Stimulated activated naive B cell treated with anti-CD40 and anti-IgM and Interleukin-4, amounts not matched to agents 10 μg/mL and 1 μg/mL and 100 μg/mL, for 72 hours (primary cell): ENCODE data around the gene DBF4.
"Not testable (repeated sequence)": the region's sequence is repeated elsewhere in the genome, so short reads cannot be mapped to it uniquely, and the experiment has no call there.

Source experiments
- ATAC-seq, 2 donors: fragments of 150-1000 bp; cut with Tn5 transposase; replicated peaks; 2 replicates each; pipeline ENCODE4 v1.10.0; 2021; ENCODE audit warnings: moderate library complexity in 1 of 2
- DNase-seq: peaks from one replicate; pipeline ENCODE4 v3.0.0; 2021
- H3K27ac Mint-ChIP-seq: one replicate; pipeline ENCODE4 v1.8.0; 2022; ENCODE audit warnings: mild to moderate bottlenecking, mixed read lengths
- H3K27me3 Mint-ChIP-seq, 2 donors: one replicate each; pipeline ENCODE4 v1.8.0; 2022; ENCODE audit warnings: mixed read lengths in 2 of 2
- H3K36me3 Mint-ChIP-seq, 2 donors: one replicate each; pipeline ENCODE4 v1.8.0; 2022; ENCODE audit warnings: mixed read lengths in 2 of 2, mild to moderate bottlenecking in 1 of 2
- H3K4me1 Mint-ChIP-seq, 2 donors: one replicate each; pipeline ENCODE4 v1.8.0; 2022; ENCODE audit warnings: mixed read lengths in 2 of 2, mild to moderate bottlenecking in 1 of 2
- H3K4me3 Mint-ChIP-seq, 2 donors: one replicate each; pipeline ENCODE4 v1.8.0; 2022; ENCODE audit warnings: mild to moderate bottlenecking in 2 of 2, mixed read lengths in 2 of 2, moderate library complexity in 1 of 2
- H3K9me3 Mint-ChIP-seq, 2 donors: one replicate each; pipeline ENCODE4 v1.8.0; 2022; ENCODE audit warnings: mixed read lengths in 2 of 2, mild to moderate bottlenecking in 1 of 2

Gene DBF4

DNA sequence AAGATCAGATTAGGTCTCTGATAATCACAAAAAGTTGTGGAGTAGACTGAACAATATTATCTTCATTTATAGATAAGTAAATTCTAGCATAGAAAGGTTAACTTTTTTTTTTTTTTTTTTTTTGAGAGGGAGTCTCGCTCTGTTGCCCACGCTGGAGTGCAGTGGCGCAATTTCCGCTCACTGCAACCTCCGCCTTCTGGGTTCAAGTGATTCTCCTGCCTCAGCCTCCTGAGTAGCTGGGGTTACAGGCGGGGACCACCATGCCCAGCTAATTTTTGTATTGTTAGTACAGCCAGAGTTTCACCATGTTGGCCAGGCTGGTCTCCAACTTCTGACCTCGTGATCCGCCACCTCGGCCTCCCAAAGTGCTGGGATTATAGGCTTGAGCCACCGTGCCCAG lies 3.0 kb upstream of the DBF4 start:
- DNase-seq, ATAC-seq, H3K27ac Mint-ChIP-seq, H3K27me3 Mint-ChIP-seq, H3K4me3 Mint-ChIP-seq, H3K9me3 Mint-ChIP-seq: not testable (repeated sequence)
- peaks cover 16 to 33% of the 10 kb centered on the region in 2 donors for H3K4me1 Mint-ChIP-seq
- H3K36me3 Mint-ChIP-seq: peaks cover 18 to 33% of the 10 kb centered on the region in 2 donors

GRCh38 chr7:87874066-87874465 lies 2.2 kb upstream of the DBF4 start:
- peaks cover 18 to 33% of the 10 kb centered on the region in 2 donors for H3K36me3 Mint-ChIP-seq
- H3K4me3 Mint-ChIP-seq: peak overlapping the region; percentile 97
- H3K27me3 Mint-ChIP-seq: no peaks in the 10 kb centered on the region
- H3K9me3 Mint-ChIP-seq: peaks cover 0 to 2% of the 10 kb centered on the region in 2 donors
- no peak for DNase-seq
- peaks cover 16 to 30% of the 10 kb centered on the region in 2 donors for H3K4me1 Mint-ChIP-seq
- peak overlapping the region; percentile 38 for H3K27ac Mint-ChIP-seq
- ATAC-seq: no peak

GRCh38 chr7:87875151-87876039 lies 898 bp upstream of the DBF4 start:
- Mint-ChIP-seq H3K36me3 (peaks cover 17 to 31% of the 10 kb centered on the region in 2 donors), H3K4me1 (peaks cover 16 to 28% of the 10 kb centered on the region in 2 donors), H3K9me3 (peaks cover 0 to 2% of the 10 kb centered on the region in 2 donors), H3K27ac (peak overlapping the region; percentile 79), H3K4me3 (peak overlapping the region; percentile 97), H3K27me3 (no peaks in the 10 kb centered on the region)
- no peak for DNase-seq
- peak; percentile 3 to 4 for ATAC-seq

DNA sequence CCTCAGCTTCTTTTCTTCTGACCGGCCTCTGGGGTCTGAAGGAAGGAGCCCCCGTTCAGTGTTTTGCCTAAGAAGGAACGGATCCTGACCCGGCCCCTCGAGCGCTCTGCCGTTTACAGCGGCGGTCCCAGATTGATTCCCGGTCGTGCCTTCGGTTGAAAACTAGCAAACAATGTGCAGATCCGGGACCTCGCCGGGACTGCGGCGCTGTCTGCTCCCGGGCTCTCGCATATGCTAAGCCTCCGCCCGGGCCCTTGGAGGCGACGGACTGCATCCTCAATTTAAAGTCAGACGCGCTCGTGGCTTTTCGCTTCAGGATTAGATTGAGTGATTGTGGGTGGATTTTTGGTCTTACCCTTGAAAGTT lies 559 bp downstream of the DBF4 start:
- no peaks in the 10 kb centered on the region for H3K27me3 Mint-ChIP-seq
- H3K27ac Mint-ChIP-seq: peak overlapping the region; percentile 99
- peak; percentile 23 for DNase-seq
- H3K4me1 Mint-ChIP-seq: peaks cover 14 to 28% of the 10 kb centered on the region in 2 donors
- peak overlapping the region; percentile 97 for H3K4me3 Mint-ChIP-seq
- peaks cover 13 to 24% of the 10 kb centered on the region in 2 donors for H3K36me3 Mint-ChIP-seq
- peaks cover 0 to 2% of the 10 kb centered on the region in 2 donors for H3K9me3 Mint-ChIP-seq
- peak; percentile 19 to 24 for ATAC-seq

GRCh38 chr7:87877366-87878040 lies 1.2 kb downstream of the DBF4 start:
- no peaks in the 10 kb centered on the region for H3K9me3 Mint-ChIP-seq
- H3K4me1 Mint-ChIP-seq: peaks cover 17 to 25% of the 10 kb centered on the region in 2 donors
- peak overlapping the region; percentile 99 for H3K27ac Mint-ChIP-seq
- H3K4me3 Mint-ChIP-seq: peak overlapping the region; percentile 97
- peaks cover 9 to 18% of the 10 kb centered on the region in 2 donors for H3K36me3 Mint-ChIP-seq
- no peak for ATAC-seq
- H3K27me3 Mint-ChIP-seq: no peaks in the 10 kb centered on the region
- no peak for DNase-seq

DNA sequence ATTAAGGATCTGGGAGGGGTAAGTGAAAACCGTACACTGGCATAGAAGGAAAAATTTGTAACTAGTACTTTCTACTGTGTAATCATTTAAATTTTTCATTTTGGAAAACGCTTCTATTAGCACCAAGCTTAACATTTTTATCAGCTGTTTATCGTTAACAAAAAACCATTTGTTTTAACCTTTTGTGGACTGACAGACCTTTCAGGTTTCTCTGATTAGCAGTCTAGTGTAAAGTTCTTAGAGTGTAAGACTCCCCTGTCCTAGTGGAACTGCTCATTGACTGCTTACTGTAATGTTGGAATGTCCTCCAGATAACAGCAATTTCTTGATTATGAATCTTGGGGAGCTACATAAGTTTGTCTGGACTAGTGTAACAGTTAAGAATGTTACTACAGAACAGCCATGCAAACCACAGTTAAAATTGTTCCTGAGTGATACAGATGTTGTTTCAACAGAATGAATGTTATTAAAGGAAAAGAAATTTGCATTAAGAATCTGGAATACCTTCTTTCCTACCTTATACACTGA lies 2.0 kb downstream of the DBF4 start:
- Mint-ChIP-seq H3K27ac (no peak overlapping the region), H3K4me1 (peaks cover 16 to 20% of the 10 kb centered on the region in 2 donors), H3K36me3 (peaks cover 9 to 18% of the 10 kb centered on the region in 2 donors), H3K9me3 (no peaks in the 10 kb centered on the region), H3K27me3 (no peaks in the 10 kb centered on the region), H3K4me3 (no peak overlapping the region)
- DNase-seq: no peak
- no peak for ATAC-seq

- H3K4me3 Mint-ChIP-seq: no peak overlapping the region
- no peaks in the 10 kb centered on the region for H3K27me3 Mint-ChIP-seq
- H3K9me3 Mint-ChIP-seq: no peaks in the 10 kb centered on the region
- ATAC-seq (no peak), DNase-seq (no peak)
- peaks cover 0 to 5% of the 10 kb centered on the region in 2 donors for H3K4me1 Mint-ChIP-seq
- peaks cover 10 to 21% of the 10 kb centered on the region in 2 donors for H3K36me3 Mint-ChIP-seq
- no peak overlapping the region for H3K27ac Mint-ChIP-seq
These were observed 6.1 kb downstream of the DBF4 start for GRCh38 chr7:87882151-87882937.

GRCh38 chr7:87885018-87885417 lies 8.7 kb downstream of the DBF4 start:
- peaks cover 13 to 29% of the 10 kb centered on the region in 2 donors for H3K36me3 Mint-ChIP-seq
- ATAC-seq: no peak
- H3K27me3 Mint-ChIP-seq: no peaks in the 10 kb centered on the region

DNA sequence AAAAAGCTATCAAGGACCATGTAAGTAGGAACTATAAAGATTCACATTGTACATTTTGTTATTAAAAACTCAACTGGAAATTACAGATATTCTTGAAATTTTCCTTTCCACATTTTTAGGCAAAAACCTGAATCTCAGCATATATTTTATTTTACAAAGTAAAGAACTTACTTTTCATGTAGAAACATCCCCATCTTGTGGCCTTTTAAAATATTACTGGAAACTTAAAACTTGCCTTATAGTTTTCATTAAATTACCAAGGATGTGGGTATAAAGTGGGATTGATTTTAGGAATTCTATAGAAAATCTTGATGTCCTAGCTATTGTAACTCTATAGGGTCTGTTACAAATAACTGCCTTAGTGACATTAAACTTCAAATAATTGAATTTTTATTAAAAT lies 10.6 kb downstream of the DBF4 start:
- Mint-ChIP-seq H3K4me1 (peaks cover 0 to 5% of the 10 kb centered on the region in 2 donors), H3K9me3 (no peaks in the 10 kb centered on the region), H3K27ac (no peak overlapping the region), H3K36me3 (peaks cover 8 to 26% of the 10 kb centered on the region in 2 donors), H3K27me3 (no peaks in the 10 kb centered on the region), H3K4me3 (no peak overlapping the region)
- DNase-seq: no peak
- no peak for ATAC-seq

More at GRCh38 chr7:87885018-87885417, 8.7 kb downstream of the DBF4 start:
- Mint-ChIP-seq H3K4me3 (no peak overlapping the region), H3K27ac (no peak overlapping the region), H3K4me1 (peaks cover 0 to 5% of the 10 kb centered on the region in 2 donors), H3K9me3 (no peaks in the 10 kb centered on the region)
- no peak for DNase-seq

DNA sequence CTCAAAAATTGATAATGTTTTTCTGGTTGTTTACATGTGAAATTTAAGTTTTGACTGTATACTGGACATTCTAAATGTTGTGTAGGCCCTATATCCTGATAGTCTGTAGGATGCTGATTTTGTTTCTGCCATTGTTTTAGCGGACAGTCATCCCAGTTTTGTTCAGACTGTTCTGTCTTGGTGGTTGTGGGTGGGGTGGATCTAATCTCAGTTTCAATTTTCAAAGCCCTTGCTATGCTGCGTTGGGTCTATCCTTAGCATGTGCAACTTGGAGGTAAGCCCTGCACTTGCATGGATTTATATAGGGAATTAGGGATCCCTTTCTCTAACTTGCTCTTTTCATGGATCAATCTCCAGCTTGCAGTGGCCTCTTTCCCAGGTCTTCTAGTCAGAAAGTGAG lies 19.1 kb downstream of the DBF4 start:
- Mint-ChIP-seq H3K4me1 (peaks cover 1 to 6% of the 10 kb centered on the region in 2 donors), H3K27me3 (no peaks in the 10 kb centered on the region), H3K27ac (no peak overlapping the region), H3K4me3 (no peak overlapping the region), H3K36me3 (peaks cover 34 to 38% of the 10 kb centered on the region in 2 donors), H3K9me3 (no peaks in the 10 kb centered on the region)
- no peak for DNase-seq
- no peak for ATAC-seq

GRCh38 chr7:87899255-87899654 lies 23.0 kb downstream of the DBF4 start:
- Mint-ChIP-seq H3K9me3 (no peaks in the 10 kb centered on the region), H3K27me3 (no peaks in the 10 kb centered on the region), H3K4me3 (no peak overlapping the region), H3K27ac (no peak overlapping the region), H3K4me1 (peaks cover 1 to 6% of the 10 kb centered on the region in 2 donors), H3K36me3 (peaks cover 37 to 42% of the 10 kb centered on the region in 2 donors)
- DNase-seq: no peak
- no peak for ATAC-seq

GRCh38 chr7:87907136-87907906 lies 31.0 kb downstream of the DBF4 start:
- H3K4me3 Mint-ChIP-seq, DNase-seq, ATAC-seq, H3K4me1 Mint-ChIP-seq, H3K9me3 Mint-ChIP-seq, H3K27ac Mint-ChIP-seq, H3K27me3 Mint-ChIP-seq: not testable (repeated sequence)
- H3K36me3 Mint-ChIP-seq: peaks cover 4 to 15% of the 10 kb centered on the region in 2 donors

DNA sequence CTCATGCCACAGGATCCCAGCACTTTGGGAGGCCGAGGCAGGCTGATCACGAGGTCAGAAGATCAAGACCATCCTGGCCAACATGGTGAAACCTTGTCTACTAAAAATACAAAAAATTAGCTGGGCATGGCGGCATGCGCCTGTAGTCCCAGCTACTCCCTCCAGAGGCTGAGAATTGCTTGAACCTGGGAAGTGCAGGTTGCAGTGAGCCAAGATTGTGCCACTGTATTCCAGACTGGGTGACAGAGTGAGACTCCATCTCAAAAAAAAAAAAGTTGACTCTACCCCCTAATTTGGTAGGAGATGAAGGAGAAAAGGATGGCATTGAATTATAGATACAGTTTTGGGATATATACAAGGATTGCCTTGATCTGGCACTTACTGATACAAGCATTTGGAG lies 32.5 kb downstream of the DBF4 start:
- H3K36me3 Mint-ChIP-seq: peaks cover 4 to 14% of the 10 kb centered on the region in 2 donors
- H3K4me3 Mint-ChIP-seq, ATAC-seq, DNase-seq, H3K27ac Mint-ChIP-seq, H3K27me3 Mint-ChIP-seq, H3K4me1 Mint-ChIP-seq, H3K9me3 Mint-ChIP-seq: not testable (repeated sequence)
